PC-9 (cell line): ENCODE results near the gene OSBPL3.

ENCODE experiments used
- CTCF ChIP-seq: fragments of 200-600 bp; sonication (generic); conservative IDR thresholded peaks from 2 replicates; pipeline ENCODE4 v1.6.1; 2017; ENCODE audit warnings: mixed run types, antibody characterized with exemption, mild to moderate bottlenecking, moderate library complexity
- EZH2 ChIP-seq: fragments of 200-600 bp; sonication (generic); IDR thresholded peaks from 2 replicates; pipeline ENCODE4 v1.8.0; 2017; ENCODE audit warnings: antibody characterized with exemption, low read depth

- TF ChIP-seq CTCF (no peak; the same call in none of the 2 replicates), EZH2 (no peak)
Observed at GRCh38 chr7:24980534-24981170, 674 bp upstream of the OSBPL3 start.
